ENCODE results near the gene SHH.
"Not testable (repeated sequence)": the region's sequence is repeated elsewhere in the genome, so short reads cannot be mapped to it uniquely, and the experiment has no call there.

SHH gene

GRCh38 chr7:155845226-155845625, 33.0 kb upstream of the SHH start:
- no peaks in the 10 kb centered on the region for H3K9me3 ChIP-seq (ENCODE audit: low read depth, low read length)
- DNase-seq (ENCODE audit: low read depth, low spot score): no peak
- H3K27ac ChIP-seq: no peak overlapping the region
- no peak overlapping the region for H3K4me3 ChIP-seq
- no peak for TF ChIP-seq EZH2 (IDR thresholded peaks at IDR 0.05)
- no peak for TF ChIP-seq POLR2AphosphoS5 (IDR thresholded peaks at IDR 0.05; ENCODE audit: borderline replicate concordance, low read depth, low read length)
- TF ChIP-seq FOXP2 (optimal IDR thresholded peaks at IDR 0.05; ENCODE audit: control extremely low read depth, extremely low read length, insufficient read depth): no peak
- H3K36me3 ChIP-seq (ENCODE audit: insufficient read depth, low read length): no peaks in the 10 kb centered on the region
- H3K9ac ChIP-seq (ENCODE audit: insufficient read length): no peak overlapping the region

GRCh38 chr7:155844526-155844925, 32.3 kb upstream of the SHH start:
- no peak overlapping the region for H3K27ac ChIP-seq
- H3K36me3 ChIP-seq (ENCODE audit: insufficient read depth, low read length): no peaks in the 10 kb centered on the region
- H3K9me3 ChIP-seq (ENCODE audit: low read depth, low read length): no peaks in the 10 kb centered on the region
- H3K4me3 ChIP-seq: no peak overlapping the region
- TF ChIP-seq EZH2 (IDR thresholded peaks at IDR 0.05): no peak
- TF ChIP-seq POLR2AphosphoS5 (IDR thresholded peaks at IDR 0.05; ENCODE audit: borderline replicate concordance, low read depth, low read length): no peak
- no peak for TF ChIP-seq FOXP2 (optimal IDR thresholded peaks at IDR 0.05; ENCODE audit: control extremely low read depth, extremely low read length, insufficient read depth)
- H3K9ac ChIP-seq (ENCODE audit: insufficient read length): no peak overlapping the region
- no peak for DNase-seq (ENCODE audit: low read depth, low spot score)

GRCh38 chr7:155844019-155844453, 31.8 kb upstream of the SHH start:
- H3K36me3 ChIP-seq (ENCODE audit: insufficient read depth, low read length): no peaks in the 10 kb centered on the region
- TF ChIP-seq FOXP2 (optimal IDR thresholded peaks at IDR 0.05; ENCODE audit: control extremely low read depth, extremely low read length, insufficient read depth) (no peak), EZH2 (IDR thresholded peaks at IDR 0.05) (no peak)
- no peak overlapping the region for H3K27ac ChIP-seq
- H3K9ac ChIP-seq (ENCODE audit: insufficient read length): no peak overlapping the region
- H3K4me3 ChIP-seq: no peak overlapping the region
- no peak for DNase-seq (ENCODE audit: low read depth, low spot score)
- H3K9me3 ChIP-seq (ENCODE audit: low read depth, low read length): no peaks in the 10 kb centered on the region

GRCh38 chr7:155843426-155844018, 31.3 kb upstream of the SHH start:
- TF ChIP-seq FOXP2 (optimal IDR thresholded peaks at IDR 0.05; ENCODE audit: control extremely low read depth, extremely low read length, insufficient read depth) (no peak), EZH2 (IDR thresholded peaks at IDR 0.05) (no peak), POLR2AphosphoS5 (IDR thresholded peaks at IDR 0.05; ENCODE audit: borderline replicate concordance, low read depth, low read length) (no peak)
- Histone ChIP-seq H3K27ac (no peak overlapping the region), H3K36me3 (ENCODE audit: insufficient read depth, low read length) (no peaks in the 10 kb centered on the region)

GRCh38 chr7:155842496-155843265, 30.4 kb upstream of the SHH start:
- H3K36me3 ChIP-seq (ENCODE audit: insufficient read depth, low read length): no peaks in the 10 kb centered on the region
- DNase-seq (ENCODE audit: low read depth, low spot score): no peak
- H3K9ac ChIP-seq (ENCODE audit: insufficient read length): no peak overlapping the region
- H3K4me3 ChIP-seq: no peak overlapping the region
- H3K27ac ChIP-seq: no peak overlapping the region
- H3K9me3 ChIP-seq (ENCODE audit: low read depth, low read length): no peaks in the 10 kb centered on the region
- TF ChIP-seq FOXP2 (optimal IDR thresholded peaks at IDR 0.05; ENCODE audit: control extremely low read depth, extremely low read length, insufficient read depth) (no peak), POLR2AphosphoS5 (IDR thresholded peaks at IDR 0.05; ENCODE audit: borderline replicate concordance, low read depth, low read length) (no peak), EZH2 (IDR thresholded peaks at IDR 0.05) (no peak)

More at GRCh38 chr7:155843426-155844018, 31.3 kb upstream of the SHH start:
- Histone ChIP-seq H3K4me3 (no peak overlapping the region), H3K9ac (ENCODE audit: insufficient read length) (no peak overlapping the region), H3K9me3 (ENCODE audit: low read depth, low read length) (no peaks in the 10 kb centered on the region)
- no peak for DNase-seq (ENCODE audit: low read depth, low spot score)

GRCh38 chr7:155840909-155841308, 28.6 kb upstream of the SHH start:
- no peak for DNase-seq (ENCODE audit: low read depth, low spot score)
- Histone ChIP-seq H3K9me3 (ENCODE audit: low read depth, low read length) (no peaks in the 10 kb centered on the region), H3K9ac (ENCODE audit: insufficient read length) (no peak overlapping the region), H3K4me3 (no peak overlapping the region), H3K27ac (no peak overlapping the region), H3K36me3 (ENCODE audit: insufficient read depth, low read length) (no peaks in the 10 kb centered on the region)
- TF ChIP-seq POLR2AphosphoS5 (IDR thresholded peaks at IDR 0.05; ENCODE audit: borderline replicate concordance, low read depth, low read length): no peak
- TF ChIP-seq EZH2 (IDR thresholded peaks at IDR 0.05): no peak
- TF ChIP-seq FOXP2 (optimal IDR thresholded peaks at IDR 0.05; ENCODE audit: control extremely low read depth, extremely low read length, insufficient read depth): no peak

- TF ChIP-seq EZH2 (IDR thresholded peaks at IDR 0.05) (peak; percentile 10), FOXP2 (optimal IDR thresholded peaks at IDR 0.05; ENCODE audit: control extremely low read depth, extremely low read length, insufficient read depth) (no peak), POLR2AphosphoS5 (IDR thresholded peaks at IDR 0.05; ENCODE audit: borderline replicate concordance, low read depth, low read length) (no peak)
- Histone ChIP-seq H3K4me3 (no peak overlapping the region), H3K9ac (ENCODE audit: insufficient read length) (no peak overlapping the region), H3K27ac (no peak overlapping the region), H3K9me3 (ENCODE audit: low read depth, low read length) (no peaks in the 10 kb centered on the region), H3K36me3 (ENCODE audit: insufficient read depth, low read length) (no peaks in the 10 kb centered on the region)
- DNase-seq (ENCODE audit: low read depth, low spot score): no peak
Observed at GRCh38 chr7:155840262-155840885, 28.1 kb upstream of the SHH start.

- TF ChIP-seq EZH2 (IDR thresholded peaks at IDR 0.05) (no peak), FOXP2 (optimal IDR thresholded peaks at IDR 0.05; ENCODE audit: control extremely low read depth, extremely low read length, insufficient read depth) (no peak), POLR2AphosphoS5 (IDR thresholded peaks at IDR 0.05; ENCODE audit: borderline replicate concordance, low read depth, low read length) (no peak)
- H3K27ac ChIP-seq: no peak overlapping the region
- no peak overlapping the region for H3K4me3 ChIP-seq
- no peak overlapping the region for H3K9ac ChIP-seq (ENCODE audit: insufficient read length)
- DNase-seq (ENCODE audit: low read depth, low spot score): no peak
- no peaks in the 10 kb centered on the region for H3K9me3 ChIP-seq (ENCODE audit: low read depth, low read length)
- no peaks in the 10 kb centered on the region for H3K36me3 ChIP-seq (ENCODE audit: insufficient read depth, low read length)
Observed at GRCh38 chr7:155839461-155839860, 27.2 kb upstream of the SHH start.

GRCh38 chr7:155838312-155838711, 26.0 kb upstream of the SHH start:
- H3K36me3 ChIP-seq (ENCODE audit: insufficient read depth, low read length); H3K27ac ChIP-seq; H3K9me3 ChIP-seq (ENCODE audit: low read depth, low read length); H3K4me3 ChIP-seq; H3K9ac ChIP-seq (ENCODE audit: insufficient read length); DNase-seq (ENCODE audit: low read depth, low spot score): not testable (repeated sequence)
